H1 (cell line): Measurements from ENCODE around the gene GNG7. TPM values are rescaled to one million over a fixed set of nuclear protein-coding genes. Genes with fewer than 3 reads are reported as not detected.

Experiments
- CTCF ChIA-PET: fragments of 300-600 bp; sonication (Branson Sonifier 250); formaldehyde crosslinking; loops from one replicate; lab custom pipeline; 2021; ENCODE audit not compliant: partially characterized antibody; lab: Charles Lee
- POLR2A ChIA-PET: fragments of 300-600 bp; sonication (Branson Sonifier 250); formaldehyde crosslinking; loops from one replicate; lab custom pipeline; 2021; ENCODE audit warnings: inconsistent platforms; ENCODE audit not compliant: partially characterized antibody; lab: Charles Lee
- DNase-seq, 2 experiments: peaks; one replicate each; pipeline versions ENCODE4 v3.0.0 to v3.0.0-alpha.2; 2010 to 2022; ENCODE audit warnings: low spot score in 2 of 2, low read depth in 1 of 2, mixed read lengths in 1 of 2
- FAIRE-seq: peaks from 2 replicates; lab custom pipeline; 2011; peaks lifted over from hg19 to GRCh38; lab: Jason Lieb, UNC
- H2AFZ ChIP-seq: 2 replicates; pipeline ENCODE4 v1.8.1; 2012; ENCODE audit warnings: low read length, inconsistent platforms
- H2AK5ac ChIP-seq: 2 replicates; pipeline ENCODE4 v1.6.1; 2013; ENCODE audit warnings: low read depth, low read length
- H2BK120ac ChIP-seq: replicated peaks from 2 replicates; pipeline ENCODE3; 2013; ENCODE audit warnings: low read depth, low read length, inconsistent platforms
- H2BK12ac ChIP-seq: 2 replicates; pipeline ENCODE4 v1.6.1; 2013; ENCODE audit warnings: low read depth, low read length
- H2BK15ac ChIP-seq: 2 replicates; pipeline ENCODE4 v1.6.1; 2013; ENCODE audit warnings: low read length
- H2BK20ac ChIP-seq: 2 replicates; pipeline ENCODE4 v1.6.1; 2013; ENCODE audit warnings: low read length
- H2BK5ac ChIP-seq: 2 replicates; pipeline ENCODE4 v1.6.1; 2013; ENCODE audit warnings: low read depth, low read length
- H3K14ac ChIP-seq: 2 replicates; pipeline ENCODE4 v1.6.1; 2013; ENCODE audit warnings: inconsistent platforms; ENCODE audit not compliant: insufficient read length
- H3K18ac ChIP-seq: 2 replicates; pipeline ENCODE4 v1.6.1; 2013; ENCODE audit warnings: low read length; ENCODE audit errors: extremely low read depth
- H3K23ac ChIP-seq: 2 replicates; pipeline ENCODE4 v1.6.1; 2013; ENCODE audit warnings: inconsistent platforms; ENCODE audit not compliant: insufficient read length
- H3K23me2 ChIP-seq: 2 replicates; pipeline ENCODE4 v1.6.1; 2013; ENCODE audit warnings: low read depth, low read length
- H3K27ac ChIP-seq: 2 replicates; pipeline ENCODE4 v1.6.1; 2011; ENCODE audit warnings: low read depth, low read length, inconsistent platforms
- H3K27me3 ChIP-seq, 4 experiments: replicated peaks in 1 of 4; 1 replicate in 1 of 4; 2 replicates in 3 of 4; pipeline versions ENCODE4 v1.6.1 to v1.8.1; 2011 to 2013; ENCODE audit warnings: low read length in 3 of 4, mild to moderate bottlenecking in 3 of 4, inconsistent platforms in 2 of 4, mixed read lengths in 2 of 4, moderate library complexity in 1 of 4; ENCODE audit not compliant: control insufficient read depth in 3 of 4, insufficient read depth in 3 of 4; ENCODE audit errors: extremely low read depth in 1 of 4
- H3K36me3 ChIP-seq, 4 experiments: 2 replicates each; pipeline versions ENCODE4 v1.6.1 to v1.8.1; 2011 to 2013; ENCODE audit warnings: mild to moderate bottlenecking in 4 of 4, low read length in 3 of 4, moderate library complexity in 2 of 4, control low read depth in 1 of 4, inconsistent platforms in 1 of 4; ENCODE audit not compliant: insufficient read depth in 4 of 4, control insufficient read depth in 2 of 4
- H3K4ac ChIP-seq: replicated peaks from 2 replicates; pipeline ENCODE3; 2013; ENCODE audit warnings: low read length, low read depth, mixed read lengths, inconsistent platforms; ENCODE audit not compliant: insufficient read length
- H3K4me1 ChIP-seq, 4 experiments: replicated peaks in 1 of 4; 1 replicate in 1 of 4; 2 replicates in 3 of 4; pipeline versions ENCODE4 v1.6.1 to v1.8.1; 2011 to 2013; ENCODE audit warnings: low read length in 3 of 4, inconsistent platforms in 2 of 4, mixed read lengths in 1 of 4; ENCODE audit not compliant: insufficient read depth in 4 of 4, control insufficient read depth in 3 of 4
- H3K4me2 ChIP-seq, 2 experiments: 2 replicates each; pipeline versions ENCODE4 v1.6.1 to v1.8.1; 2011 to 2013; ENCODE audit warnings: low read depth in 2 of 2, low read length in 2 of 2, control low read depth in 1 of 2, inconsistent platforms in 1 of 2, mild to moderate bottlenecking in 1 of 2; ENCODE audit not compliant: insufficient read depth in 1 of 2
- H3K4me3 ChIP-seq, 4 experiments: fragments of 200-600, 300-600 bp in 1 of 4; sonication (generic), shearing (Covaris generic), sonication (Bioruptor Twin) in 1 of 4; 2 replicates each; pipeline versions ENCODE4 v1.5.1 to v1.8.1; 2011 to 2016; ENCODE audit warnings: low read length in 4 of 4, low read depth in 3 of 4, control low read depth in 2 of 4, inconsistent platforms in 2 of 4, mild to moderate bottlenecking in 2 of 4, mixed read lengths in 1 of 4, moderate library complexity in 1 of 4; ENCODE audit not compliant: insufficient read depth in 2 of 4; ENCODE audit errors: extremely low read depth in 1 of 4
- H3K56ac ChIP-seq: replicated peaks from 2 replicates; pipeline ENCODE3; 2013; ENCODE audit warnings: low read depth, mild to moderate bottlenecking, mixed read lengths, low read length, inconsistent platforms; ENCODE audit not compliant: insufficient read length
- H3K79me1 ChIP-seq: 2 replicates; pipeline ENCODE4 v1.6.1; 2013; ENCODE audit warnings: low read depth, low read length, control low read depth
- H3K79me2 ChIP-seq, 2 experiments: 2 replicates each; pipeline versions ENCODE4 v1.6.1 to v1.8.1; 2012 to 2013; ENCODE audit warnings: low read length in 2 of 2, mild to moderate bottlenecking in 2 of 2, inconsistent platforms in 1 of 2; ENCODE audit not compliant: insufficient read depth in 2 of 2, control insufficient read depth in 1 of 2
- H3K9ac ChIP-seq, 4 experiments: replicated peaks in 1 of 4; 1 replicate in 1 of 4; 2 replicates in 3 of 4; pipeline versions ENCODE4 v1.6.1 to v1.8.1; 2011 to 2013; ENCODE audit warnings: low read depth in 3 of 4, low read length in 3 of 4, control low read depth in 2 of 4, mild to moderate bottlenecking in 2 of 4, moderate library complexity in 2 of 4, inconsistent platforms in 1 of 4; ENCODE audit errors: extremely low read depth in 1 of 4
- H3K9me3 ChIP-seq, 2 experiments: 2 replicates each; pipeline versions ENCODE4 v1.6.1 to v1.8.1; 2012 to 2013; ENCODE audit warnings: mild to moderate bottlenecking in 2 of 2, moderate library complexity in 2 of 2, control low read depth in 1 of 2, inconsistent platforms in 1 of 2, low read depth in 1 of 2, low read length in 1 of 2, mixed read lengths in 1 of 2; ENCODE audit not compliant: insufficient read depth in 2 of 2
- H4K20me1 ChIP-seq, 2 experiments: replicated peaks in 1 of 2; 2 replicates each; pipeline versions ENCODE3 to v1.8.1; 2011 to 2013; ENCODE audit warnings: inconsistent platforms in 2 of 2, low read length in 2 of 2, mild to moderate bottlenecking in 1 of 2; ENCODE audit not compliant: insufficient read depth in 2 of 2, control insufficient read depth in 1 of 2
- H4K5ac ChIP-seq: 2 replicates; pipeline ENCODE4 v1.6.1; 2013; ENCODE audit warnings: low read length, low read depth, mixed read lengths, inconsistent platforms; ENCODE audit not compliant: insufficient read length
- H4K8ac ChIP-seq: 2 replicates; pipeline ENCODE4 v1.8.0; 2013; ENCODE audit warnings: mild to moderate bottlenecking, moderate library complexity, low read length, inconsistent platforms; ENCODE audit not compliant: insufficient read depth; ENCODE audit errors: extremely low read depth
- H4K91ac ChIP-seq: replicated peaks from 2 replicates; pipeline ENCODE3; 2013; ENCODE audit warnings: low read length, mixed read lengths, inconsistent platforms; ENCODE audit not compliant: insufficient read length
- CBX5 ChIP-seq: fragments of 300-800, 300-1000 bp; sonication (generic); IDR thresholded peaks from 2 replicates; pipeline ENCODE4 v1.7.1; 2016; ENCODE audit warnings: antibody characterized with exemption, low read length, low read depth
- EGR1 ChIP-seq: IDR thresholded peaks from 2 replicates; pipeline ENCODE4 v1.6.1; 2011; ENCODE audit warnings: low read depth, low read length, borderline replicate concordance
- KDM5A ChIP-seq: fragments of 200-600 bp; IDR thresholded peaks from 2 replicates; pipeline ENCODE4 v1.7.1; 2012; ENCODE audit warnings: mild to moderate bottlenecking, low read length, inconsistent platforms, mixed read lengths
- POLR2A ChIP-seq, 2 experiments: IDR thresholded peaks; 1 replicate in 1 of 2; 2 replicates in 1 of 2; pipeline ENCODE4 v1.6.1; 2011; ENCODE audit warnings: low read depth in 2 of 2, low read length in 2 of 2, mild to moderate bottlenecking in 2 of 2; ENCODE audit errors: control extremely low read depth in 1 of 2
- SRF ChIP-seq: IDR thresholded peaks from 2 replicates; pipeline ENCODE4 v1.6.1; 2011; ENCODE audit warnings: mild to moderate bottlenecking, low read depth, low read length, moderate library complexity
- ZNF274 ChIP-seq: IDR thresholded peaks from 2 replicates; pipeline ENCODE4 v1.7.0; 2012; ENCODE audit warnings: low read length, borderline replicate concordance; ENCODE audit errors: extremely low read depth
- WGBS, 2 experiments: shearing (Covaris generic) in 1 of 2; methylation state at CpG; one replicate each; pipeline versions ENCODE4 v1.1.6 to v1.1.7; 2013 to 2015; ENCODE audit warnings: low lambda C conversion rate in 2 of 2, mixed read lengths in 2 of 2, inconsistent platforms in 1 of 2, low coverage in 1 of 2, missing lambda C conversion rate in 1 of 2; ENCODE audit not compliant: insufficient replicate concordance in 2 of 2, insufficient coverage in 1 of 2, insufficient read length in 1 of 2; ENCODE audit errors: extremely low coverage in 1 of 2, missing lambda C conversion rate in 1 of 2; 5-methylcytosine and 5-hydroxymethylcytosine counted together
- polyA plus RNA-seq, 7 experiments: library from polyadenylated mRNA; depleted of rRNA in 3 of 7; stranded (reverse) in 5 of 7; unstranded in 2 of 7; fragments of >200 nt in 5 of 7; fragments of 200-250 nt in 2 of 7; gene quantifications; 1 replicate in 5 of 7; 2 replicates in 1 of 7; 4 replicates in 1 of 7; pipeline versions ENCODE4 v1.2.1 to v1.2.3, GENCODE V29; 2011 to 2013; ENCODE audit warnings: missing spikeins in 2 of 7, mixed read lengths in 2 of 7
- total RNA-seq: library from RNA; stranded (reverse); fragmentation: NEBNext Ultra II Directional; extraction: Animal tissue kit (Norgen Biotek cat#: 25700); gene quantifications from 2 replicates; pipeline ENCODE4 v1.2.1, GENCODE V29; 2021

Gene GNG7
- total and polyA plus RNA-seq, 2 of the 8 experiments (the other 6 are each of a cell fraction or from before 2014, with no cell fraction given): 2.8 to 7.8 TPM

DNA sequence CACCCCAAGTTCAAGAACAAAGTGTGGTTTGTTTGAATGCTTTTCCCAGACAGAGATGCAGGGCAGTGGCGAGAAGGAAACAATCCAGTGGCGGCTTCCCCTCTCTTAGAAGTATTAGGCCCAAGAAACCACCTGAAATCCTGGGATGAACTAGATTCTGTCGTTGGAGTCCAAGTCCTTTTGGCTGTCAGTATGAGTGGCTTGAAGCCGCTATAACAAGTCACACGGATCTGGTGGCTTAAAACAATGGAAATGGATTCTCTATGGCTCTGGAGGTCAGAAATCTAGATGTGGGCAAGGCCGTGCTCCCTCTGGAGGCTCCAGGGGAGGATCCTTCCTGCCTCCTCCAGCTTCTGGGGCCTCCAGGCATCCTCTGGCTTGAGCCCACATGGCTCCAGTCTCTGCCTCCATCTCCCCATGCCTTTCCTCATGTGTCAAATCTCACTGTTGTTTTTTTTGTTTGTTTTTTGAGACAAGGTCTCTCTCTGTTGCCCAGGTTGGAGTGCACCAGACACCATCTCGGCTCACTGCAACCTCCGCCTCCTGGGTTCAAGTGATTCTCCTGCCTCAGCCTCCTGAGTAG is 97.7 kb downstream of the GNG7 start:
- Histone ChIP-seq H3K9ac (no peak overlapping the region), H2BK15ac (no peak overlapping the region), H2AFZ (no peak overlapping the region), H3K36me3 (no peaks in the 10 kb centered on the region), H3K79me2 (no peaks in the 10 kb centered on the region), H2BK12ac (no peak overlapping the region), H3K27me3 (peaks cover 0 to 4% (median 0%) of the 10 kb centered on the region in 4 experiments; a peak in 2 of 7 replicates), H2BK5ac (no peak overlapping the region), H3K14ac (no peak overlapping the region), H3K4ac (no peak overlapping the region), H2BK120ac (no peak overlapping the region), H3K4me3 (no peak overlapping the region), H4K5ac (no peak overlapping the region), H2AK5ac (no peak overlapping the region), H3K9me3 (no peaks in the 10 kb centered on the region), H4K8ac (no peak overlapping the region), H3K79me1 (no peaks in the 10 kb centered on the region), H3K23me2 (no peaks in the 10 kb centered on the region; the same call in 1 of the 2 replicates), H4K91ac (no peak overlapping the region), H3K18ac (no peak overlapping the region), H3K4me1 (peaks cover 0 to 11% (median 2%) of the 10 kb centered on the region in 4 experiments; a peak in 4 of 7 replicates), H4K20me1 (no peaks in the 10 kb centered on the region), H3K23ac (no peak overlapping the region), H3K4me2 (no peak overlapping the region), H3K56ac (no peak overlapping the region), H3K27ac (no peak overlapping the region), H2BK20ac (no peak overlapping the region)
- DNase-seq: no peak
- no peak for TF ChIP-seq SRF
- TF ChIP-seq KDM5A: no peak
- TF ChIP-seq CBX5: no peak
- TF ChIP-seq EGR1: no peak
- no peak for TF ChIP-seq POLR2A (IDR thresholded peaks at IDR 0.05; ENCODE audit: control extremely low read depth in 1 of 2, low read depth in 2 of 2, low read length in 2 of 2)
- TF ChIP-seq ZNF274: no peak
- POLR2A ChIA-PET: interaction anchor here (0.7 to 10.2 kb wide), 2 partner anchors 11 to 128 kb away, joined by 3 to 95 read pairs; partner anchors contain the start of gene GADD45B
- FAIRE-seq: no peak
- CTCF ChIA-PET: interaction anchor here (0.6 to 2.8 kb wide), 7 partner anchors 9 to 132 kb away, joined by 3 to 21 read pairs (median 3); no protein-coding TSS in a partner anchor
- WGBS, 2 experiments: 88% methylated on average over 6 of the region's 8 CpGs; no CpG with 5 or more reads in 1 of the 2 experiments
